Hepatocyte (in vitro differentiated cells): ENCODE data around the gene ASIP.

Experiments used
- CTCF ChIP-seq: fragments of 200-600 bp; sonication (generic); IDR thresholded peaks from 2 replicates; pipeline ENCODE4 v1.5.1; 2016; ENCODE audit warnings: antibody characterized with exemption, mild to moderate bottlenecking; ENCODE audit not compliant: poor library complexity
- EZH2phosphoT487 ChIP-seq: fragments of 200-600 bp; sonication (generic); IDR thresholded peaks from one replicate; pipeline ENCODE4 v1.6.1; 2018; ENCODE audit warnings: antibody characterized with exemption, mild to moderate bottlenecking, low read depth, moderate library complexity; ENCODE audit not compliant: unreplicated experiment, severe bottlenecking

GRCh38 chr20:34240693-34241615 lies at the start of gene ASIP:
- TF ChIP-seq CTCF (no peak), EZH2phosphoT487 (no peak)
